ENCODE results near the gene REX1BD.

Gene REX1BD

DNA sequence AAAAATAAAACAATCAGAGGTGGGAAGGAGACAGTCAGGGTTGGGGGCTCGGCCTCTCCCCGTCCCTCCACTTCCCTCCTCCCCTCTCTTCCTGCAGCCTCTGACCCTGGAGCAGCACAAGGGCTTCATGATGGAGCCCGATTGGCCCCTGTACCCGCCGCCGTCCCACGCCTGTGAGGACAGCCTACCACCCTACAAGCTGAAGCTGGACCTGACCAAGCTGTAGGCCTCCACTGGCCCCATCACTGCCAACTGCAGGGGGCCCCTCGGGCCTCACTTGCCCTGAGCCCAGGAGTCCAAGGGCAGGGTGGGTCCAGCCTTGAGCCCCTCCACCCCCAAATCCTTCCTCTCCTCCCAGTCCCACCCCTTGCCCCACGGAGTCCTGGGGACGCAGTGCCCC, 31.7 kb downstream of the REX1BD start:
- no peak for TF ChIP-seq SIN3A (IDR thresholded peaks at IDR 0.05; ENCODE audit: borderline replicate concordance, insufficient read depth, low read length)
- TF ChIP-seq TAF1 (IDR thresholded peaks at IDR 0.05; ENCODE audit: borderline replicate concordance, insufficient read depth, low read length) = no peak
- no peak for TF ChIP-seq POLR2AphosphoS5 (IDR thresholded peaks at IDR 0.05; ENCODE audit: low read depth, low read length)
- TF ChIP-seq REST (IDR thresholded peaks at IDR 0.05; ENCODE audit: insufficient read depth in 1 of 2, low read depth in 2 of 2, low read length in 2 of 2) = no peak
- TF ChIP-seq FOXP2 (optimal IDR thresholded peaks at IDR 0.05; ENCODE audit: borderline replicate concordance, extremely low read depth, extremely low read length, insufficient read depth) = no peak

GRCh38 chr19:18620902-18621301, 32.3 kb downstream of the REX1BD start:
- no peak for TF ChIP-seq SIN3A (IDR thresholded peaks at IDR 0.05; ENCODE audit: borderline replicate concordance, insufficient read depth, low read length)
- no peak for TF ChIP-seq REST (IDR thresholded peaks at IDR 0.05; ENCODE audit: insufficient read depth in 1 of 2, low read depth in 2 of 2, low read length in 2 of 2)
- TF ChIP-seq POLR2AphosphoS5 (IDR thresholded peaks at IDR 0.05; ENCODE audit: low read depth, low read length) = no peak
- TF ChIP-seq FOXP2 (optimal IDR thresholded peaks at IDR 0.05; ENCODE audit: borderline replicate concordance, extremely low read depth, extremely low read length, insufficient read depth) = no peak
- no peak for TF ChIP-seq TAF1 (IDR thresholded peaks at IDR 0.05; ENCODE audit: borderline replicate concordance, insufficient read depth, low read length)

- TF ChIP-seq POLR2AphosphoS5 (IDR thresholded peaks at IDR 0.05; ENCODE audit: low read depth, low read length) (no peak), FOXP2 (optimal IDR thresholded peaks at IDR 0.05; ENCODE audit: borderline replicate concordance, extremely low read depth, extremely low read length, insufficient read depth) (no peak), SIN3A (IDR thresholded peaks at IDR 0.05; ENCODE audit: borderline replicate concordance, insufficient read depth, low read length) (no peak), REST (IDR thresholded peaks at IDR 0.05; ENCODE audit: insufficient read depth in 1 of 2, low read depth in 2 of 2, low read length in 2 of 2) (no peak), TAF1 (IDR thresholded peaks at IDR 0.05; ENCODE audit: borderline replicate concordance, insufficient read depth, low read length) (no peak)
Measured at GRCh38 chr19:18626906-18627305, 38.3 kb downstream of the REX1BD start.

DNA sequence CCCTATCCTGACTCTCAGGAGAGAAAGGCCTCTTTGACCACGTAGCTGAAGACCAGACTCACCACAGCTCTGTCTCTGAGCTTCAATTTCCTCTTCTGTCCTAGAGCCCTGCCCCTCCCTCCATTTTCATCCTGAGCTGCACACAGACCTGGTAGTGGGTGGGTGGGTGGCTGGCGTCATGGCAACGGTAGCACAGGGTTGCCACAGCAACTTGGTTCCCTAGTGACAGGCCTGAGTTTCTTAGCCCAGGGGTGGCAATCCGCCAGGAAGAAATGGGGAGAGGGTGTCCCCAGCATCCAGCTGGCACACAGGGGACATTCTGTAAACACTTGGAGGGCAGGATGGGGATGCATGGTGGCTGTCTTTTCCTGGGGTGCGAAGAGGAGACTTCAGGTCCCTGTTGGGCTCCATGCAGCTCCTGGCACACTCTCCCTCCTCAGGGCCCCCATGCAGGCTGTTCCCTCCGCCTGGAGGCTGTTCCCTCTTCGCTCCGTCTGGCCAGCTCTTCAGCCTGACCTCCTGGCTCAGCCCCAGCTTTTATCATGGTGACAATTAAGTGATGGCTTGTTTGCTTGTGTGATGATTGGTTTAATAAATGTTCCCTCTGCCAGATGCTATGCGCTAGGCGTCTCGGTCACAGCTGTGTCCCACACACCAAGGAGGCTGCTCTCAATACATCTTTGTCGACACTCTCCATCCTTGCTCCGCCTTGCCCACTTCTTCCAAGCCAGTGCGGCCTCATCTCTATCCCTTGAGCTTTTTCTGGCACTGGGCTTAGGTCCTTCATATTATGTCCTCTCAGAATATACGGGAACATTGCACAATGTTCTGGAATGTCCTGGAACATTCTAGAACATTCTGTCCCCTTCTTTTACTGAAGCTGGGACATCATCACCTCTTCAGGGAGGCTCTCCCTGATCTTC, 40.8 kb downstream of the REX1BD start:
- TF ChIP-seq SIN3A (IDR thresholded peaks at IDR 0.05; ENCODE audit: borderline replicate concordance, insufficient read depth, low read length) (no peak), REST (IDR thresholded peaks at IDR 0.05; ENCODE audit: insufficient read depth in 1 of 2, low read depth in 2 of 2, low read length in 2 of 2) (no peak), FOXP2 (optimal IDR thresholded peaks at IDR 0.05; ENCODE audit: borderline replicate concordance, extremely low read depth, extremely low read length, insufficient read depth) (no peak), POLR2AphosphoS5 (IDR thresholded peaks at IDR 0.05; ENCODE audit: low read depth, low read length) (no peak), TAF1 (IDR thresholded peaks at IDR 0.05; ENCODE audit: borderline replicate concordance, insufficient read depth, low read length) (no peak)

Measured in PFSK-1 (cell line).